HG03139 (cell line): Measurements from ENCODE around the gene MAD1L1.
"Not testable (repeated sequence)": the region's sequence is repeated elsewhere in the genome, so short reads cannot be mapped to it uniquely, and the experiment has no call there.

Source experiments
- ATAC-seq: cut with Tn5 transposase; IDR thresholded peaks from one replicate; pipeline ENCODE4 v1.9.1; 2021; ENCODE audit not compliant: unreplicated experiment

Gene MAD1L1

GRCh38 chr7:2232766-2233520 is at the start of gene MAD1L1:
Gene MAD1L1 (minus strand): TSS chr7:2232945. CDS start chr7:2230133, 2,812 bp downstream.
- ATAC-seq = peak; percentile 55

DNA sequence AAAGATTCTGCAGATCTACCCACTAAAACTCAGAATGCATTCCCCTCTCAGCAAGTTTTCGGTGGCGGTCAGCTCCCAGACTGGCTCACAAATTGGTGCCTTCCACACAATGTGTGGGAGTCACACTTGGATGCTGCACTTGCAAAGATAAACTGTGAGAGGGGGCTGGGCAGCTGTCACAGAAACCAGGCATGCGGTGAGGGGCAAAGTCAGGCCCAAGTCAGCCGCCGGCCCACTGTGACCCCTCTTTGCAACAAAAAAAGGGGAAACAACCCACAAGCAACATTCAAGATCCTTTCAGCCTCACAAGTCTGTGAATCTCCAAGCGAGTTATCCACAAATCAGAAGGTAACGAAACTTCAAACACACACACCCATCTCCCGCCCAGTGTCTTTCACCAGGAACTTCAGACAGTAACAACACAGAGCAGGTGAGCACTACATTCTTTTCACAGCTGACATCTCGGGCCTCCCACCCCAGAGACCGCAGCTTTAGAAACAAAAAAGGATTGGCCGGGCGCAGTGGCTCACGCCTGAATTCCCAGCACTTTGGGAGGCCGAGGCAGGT is 49.5 kb upstream of the MAD1L1 start:
- no peak for ATAC-seq

DNA sequence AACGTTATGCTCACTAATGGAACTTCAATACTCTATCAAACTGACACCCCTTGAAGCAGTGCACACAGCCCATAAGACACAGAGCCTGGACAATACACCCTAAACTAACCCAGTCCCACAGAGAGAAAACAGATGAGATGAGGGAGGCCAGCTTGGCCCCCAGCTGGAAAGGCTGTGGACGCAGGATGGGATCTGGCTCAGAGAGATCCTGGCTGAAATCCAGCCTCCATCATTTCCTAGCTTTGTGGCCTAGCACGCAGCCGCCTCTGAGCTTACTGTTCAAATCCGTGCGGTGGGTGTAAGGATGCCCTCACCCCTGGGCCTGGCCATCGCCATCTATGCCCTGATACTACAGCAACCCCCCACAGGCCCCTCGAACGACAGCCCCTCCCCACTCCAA is 48.8 kb upstream of the MAD1L1 start:
- ATAC-seq = no peak

- ATAC-seq = no peak
Observed at GRCh38 chr7:2280424-2280823, 47.7 kb upstream of the MAD1L1 start.

GRCh38 chr7:2279896-2280295 is 47.2 kb upstream of the MAD1L1 start:
- no peak for ATAC-seq

GRCh38 chr7:2278026-2278425 is 45.3 kb upstream of the MAD1L1 start:
- ATAC-seq = no peak

- no peak for ATAC-seq
Observed at GRCh38 chr7:2276107-2276506, 43.4 kb upstream of the MAD1L1 start.

DNA sequence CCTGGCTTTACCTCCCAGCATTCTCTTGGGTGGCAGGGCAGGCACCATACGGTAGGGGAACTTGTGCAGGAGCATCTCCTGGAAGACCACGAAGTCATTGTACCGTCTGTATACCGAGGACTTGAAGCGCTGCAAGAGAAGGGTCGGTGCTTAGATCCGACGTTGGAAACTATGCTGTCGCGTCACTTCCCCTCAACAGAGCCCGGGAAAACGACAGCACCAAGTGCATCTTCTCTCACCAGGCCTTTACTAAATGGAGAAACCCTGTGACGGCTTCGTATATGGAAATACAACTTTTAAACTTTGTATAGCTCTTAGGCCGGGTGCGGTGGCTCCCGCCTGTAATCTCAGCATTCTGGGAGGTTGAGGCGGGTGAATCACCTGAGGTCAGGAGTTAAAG is 42.4 kb upstream of the MAD1L1 start:
- ATAC-seq = no peak

DNA sequence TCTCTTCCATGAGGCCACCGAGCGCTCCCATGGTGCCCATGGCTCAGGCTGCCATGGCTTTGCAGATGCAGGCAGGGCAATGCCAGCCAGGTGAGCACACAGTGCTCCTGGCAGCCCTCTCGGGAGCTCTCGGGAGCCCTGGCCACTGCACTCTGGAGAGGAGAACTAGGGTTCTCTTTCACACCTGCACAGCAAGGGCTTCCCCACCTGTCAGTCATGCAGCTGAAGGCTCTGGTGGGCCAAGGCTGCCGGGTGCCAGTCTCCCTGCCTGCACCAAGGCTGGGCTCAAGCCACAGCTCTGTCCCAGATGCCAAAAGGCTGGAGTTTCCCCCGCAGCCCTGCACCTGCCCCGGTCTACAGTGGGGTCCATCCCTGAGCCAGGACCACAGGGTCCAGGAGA is 41.9 kb upstream of the MAD1L1 start:
- no peak for ATAC-seq

- no peak for ATAC-seq
Observed at GRCh38 chr7:2273866-2274265, 41.1 kb upstream of the MAD1L1 start.

- no peak for ATAC-seq
Observed at GRCh38 chr7:2272031-2272430, 39.3 kb upstream of the MAD1L1 start.

DNA sequence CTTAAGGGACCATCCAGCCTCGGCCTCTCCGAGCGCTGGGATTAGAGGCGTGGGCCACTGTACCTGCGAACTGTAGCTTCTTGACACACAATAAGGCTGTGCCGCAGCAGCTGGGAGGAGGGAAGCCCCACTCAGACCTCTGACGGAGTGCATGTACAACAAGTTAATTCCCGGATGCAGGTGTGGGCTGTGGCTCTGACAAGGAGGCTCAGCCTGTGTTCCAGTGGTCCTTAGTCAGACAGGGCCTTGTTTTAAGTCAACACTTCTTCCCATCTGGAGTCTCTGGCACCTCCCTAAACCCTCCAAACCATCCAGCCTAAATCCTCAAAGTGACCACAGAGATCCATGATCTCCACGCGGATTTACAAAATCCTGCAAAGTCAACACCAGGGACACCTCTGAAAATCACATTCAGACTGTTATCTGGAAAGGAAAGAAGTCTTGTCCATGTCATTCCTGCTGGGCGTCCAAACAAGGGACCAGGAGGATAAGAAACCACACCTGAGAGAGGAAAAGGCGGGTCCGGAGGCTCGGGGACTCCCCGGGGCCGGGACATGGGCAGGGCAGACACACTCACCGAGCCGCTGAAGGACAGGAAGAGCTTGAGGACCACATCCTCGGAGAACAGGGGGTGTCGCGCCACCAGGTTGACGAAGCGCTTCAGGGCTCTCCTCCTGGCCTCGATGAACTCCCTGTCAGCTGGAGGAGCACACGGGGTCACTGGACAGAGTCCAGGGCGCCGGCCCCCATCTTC is 38.7 kb upstream of the MAD1L1 start:
- no peak for ATAC-seq

GRCh38 chr7:2270495-2270894 is 37.8 kb upstream of the MAD1L1 start:
- no peak for ATAC-seq

DNA sequence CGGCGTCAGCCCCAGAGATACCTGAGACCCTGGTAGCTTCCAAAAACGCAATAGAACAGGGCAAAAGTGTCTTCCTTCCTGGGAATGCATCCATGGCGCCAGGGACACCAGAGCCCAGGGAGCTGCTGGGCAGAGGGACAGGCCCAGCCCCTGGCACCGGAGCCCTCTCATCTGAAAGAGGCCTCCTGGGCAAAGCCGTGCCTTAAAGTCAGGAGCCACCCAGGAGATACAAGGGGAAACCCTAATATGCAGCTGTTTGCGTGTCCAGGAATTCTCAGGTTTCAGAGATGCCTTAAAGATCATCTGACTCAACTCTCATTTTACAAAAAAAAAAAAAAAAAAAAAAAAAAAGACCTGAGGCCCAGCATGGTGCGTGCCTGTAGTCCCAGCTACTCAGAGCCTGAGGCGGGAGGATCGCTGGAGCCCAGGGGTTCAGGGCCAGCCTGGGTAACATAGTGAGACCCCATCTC is 37.3 kb upstream of the MAD1L1 start:
- ATAC-seq = no peak

- not testable (repeated sequence) for ATAC-seq
Observed at GRCh38 chr7:2269089-2269990, 36.6 kb upstream of the MAD1L1 start.

DNA sequence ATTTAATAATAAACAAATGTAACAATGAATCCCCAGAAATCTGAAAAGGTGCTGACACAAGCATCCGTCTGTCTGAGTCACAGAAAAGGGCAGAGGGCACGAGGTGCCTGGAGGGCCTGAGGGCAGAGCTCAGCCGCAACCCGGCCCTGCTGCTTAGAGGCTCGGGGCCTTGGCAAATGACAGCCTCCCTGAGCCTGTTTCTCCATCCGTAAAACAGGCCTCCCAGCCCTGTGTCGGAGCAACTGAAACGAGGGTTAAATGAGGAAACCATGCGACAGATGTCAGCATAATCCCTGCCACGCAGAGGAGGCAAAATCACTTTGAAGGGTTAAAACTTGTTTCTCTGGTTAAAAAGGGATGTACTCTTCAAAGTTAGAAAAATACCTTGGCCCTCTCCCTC is 34.2 kb upstream of the MAD1L1 start:
- ATAC-seq = no peak

- no peak for ATAC-seq
Observed at GRCh38 chr7:2264158-2264557, 31.4 kb upstream of the MAD1L1 start.

GRCh38 chr7:2263176-2263575 is 30.4 kb upstream of the MAD1L1 start:
- ATAC-seq = no peak

DNA sequence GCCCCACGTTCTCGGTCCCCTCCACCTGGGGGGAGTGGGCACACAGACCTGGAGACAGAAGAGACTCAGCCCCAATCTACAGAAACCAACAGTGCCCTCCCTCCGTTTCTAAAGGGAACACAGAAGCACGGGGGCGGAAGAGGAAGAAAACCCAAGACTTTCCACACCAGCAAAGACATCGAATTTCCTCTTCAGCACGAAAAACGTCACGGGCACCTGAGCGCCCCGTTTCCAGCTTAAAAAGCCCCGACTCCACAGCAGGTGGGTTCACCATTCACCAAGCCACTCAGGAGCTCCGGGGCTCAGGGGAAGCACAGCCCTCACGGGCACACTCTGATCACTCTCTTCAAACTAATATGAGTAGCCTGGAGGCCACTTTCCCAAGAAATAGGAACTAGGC is 28.9 kb upstream of the MAD1L1 start:
- no peak for ATAC-seq

DNA sequence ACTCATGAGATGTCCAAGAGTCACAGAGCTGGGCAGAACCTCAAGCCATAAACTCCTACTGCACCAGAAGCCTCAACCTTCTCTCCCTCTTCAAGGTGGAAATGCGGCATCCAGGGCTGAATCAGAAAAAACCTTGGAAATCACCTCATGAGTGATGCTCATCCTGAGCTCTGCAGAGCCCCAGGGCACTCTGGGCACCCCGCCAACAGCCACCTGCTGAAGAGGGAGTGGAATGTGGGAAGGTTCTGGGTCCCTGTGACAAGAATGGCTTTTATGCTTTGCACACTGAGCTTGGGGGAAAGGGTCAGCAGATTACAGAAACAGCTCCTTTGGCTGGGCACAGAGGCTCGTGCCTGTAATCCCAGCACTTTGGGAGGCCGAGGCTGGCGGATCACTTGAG is 28.1 kb upstream of the MAD1L1 start:
- ATAC-seq = no peak

- no peak for ATAC-seq
Observed at GRCh38 chr7:2259480-2259879, 26.7 kb upstream of the MAD1L1 start.
